HG03103 (cell line): ENCODE data around the gene PDCD1.
"Not testable (repeated sequence)": the region's sequence is repeated elsewhere in the genome, so short reads cannot be mapped to it uniquely, and the experiment has no call there.

Experiments
- ATAC-seq: cut with Tn5 transposase; IDR thresholded peaks from one replicate; pipeline ENCODE4 v1.9.1; 2021; ENCODE audit warnings: low read depth; ENCODE audit not compliant: unreplicated experiment

Gene PDCD1

DNA sequence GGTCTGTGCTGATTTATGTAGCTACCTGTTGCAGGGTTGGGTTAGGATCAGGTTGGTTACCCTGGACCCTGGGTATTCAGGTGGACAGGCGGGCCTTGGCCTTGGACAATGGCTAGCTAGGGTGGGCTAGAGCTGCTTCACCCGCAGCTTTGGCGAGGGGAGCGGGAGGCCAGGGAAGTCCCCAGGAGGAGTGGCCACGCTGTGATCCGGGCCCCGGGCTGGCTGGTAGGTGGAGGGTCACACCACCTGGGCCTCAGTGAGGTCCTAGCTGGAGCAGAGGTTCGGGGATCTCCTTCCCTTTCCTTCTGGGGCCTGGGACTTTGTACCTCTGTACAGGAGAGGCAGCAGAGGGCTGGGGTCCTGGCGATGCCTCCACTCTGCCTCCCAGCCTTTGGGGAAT lies 20.6 kb upstream of the PDCD1 start:
- ATAC-seq = no peak

DNA sequence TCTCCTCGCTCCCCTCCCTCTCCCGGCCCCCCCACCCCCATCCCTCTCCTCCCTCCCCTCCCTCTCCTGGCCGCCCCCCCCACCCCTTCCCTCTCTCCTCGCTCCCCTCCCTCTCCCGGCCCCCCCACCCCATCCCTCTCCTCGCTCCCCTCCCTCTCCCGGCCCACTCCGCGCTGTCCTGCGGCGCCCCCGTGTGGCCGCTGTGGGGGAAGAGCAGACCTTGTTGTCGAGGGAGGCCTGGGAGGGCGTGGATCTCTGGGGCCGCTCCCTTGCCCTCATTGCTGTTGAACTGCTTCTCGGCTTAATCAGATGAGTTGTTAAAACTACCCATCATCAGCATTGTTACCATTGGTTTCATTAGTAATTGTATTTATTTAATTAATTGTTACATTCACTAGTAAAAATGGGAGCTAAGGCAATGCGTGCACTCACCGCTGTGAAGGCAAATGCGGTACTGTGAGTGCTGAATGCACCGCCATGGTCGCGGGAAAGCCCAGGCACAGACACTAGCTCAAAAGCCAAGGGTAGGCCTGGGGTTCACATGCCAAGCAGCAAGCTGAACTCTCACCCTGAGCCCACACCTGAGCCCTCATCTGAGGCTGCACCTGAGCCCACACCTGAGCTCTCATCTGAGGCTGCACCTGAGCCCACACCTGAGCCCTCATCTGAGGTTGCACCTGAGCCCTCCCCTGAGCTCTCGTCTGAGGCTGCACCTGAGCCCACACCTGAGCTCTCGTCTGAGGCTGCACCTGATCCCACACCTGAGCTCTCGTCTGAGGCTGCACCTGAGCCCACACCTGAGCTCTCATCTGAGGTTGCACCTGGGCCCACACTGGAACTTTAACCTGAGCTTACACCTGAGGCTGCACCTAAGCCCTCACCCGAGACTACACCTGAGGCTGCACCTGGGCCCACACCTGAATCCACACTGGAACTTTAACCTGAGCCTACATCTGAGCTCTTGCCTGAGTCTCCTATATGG lies 19.6 kb upstream of the PDCD1 start:
- ATAC-seq = no peak

DNA sequence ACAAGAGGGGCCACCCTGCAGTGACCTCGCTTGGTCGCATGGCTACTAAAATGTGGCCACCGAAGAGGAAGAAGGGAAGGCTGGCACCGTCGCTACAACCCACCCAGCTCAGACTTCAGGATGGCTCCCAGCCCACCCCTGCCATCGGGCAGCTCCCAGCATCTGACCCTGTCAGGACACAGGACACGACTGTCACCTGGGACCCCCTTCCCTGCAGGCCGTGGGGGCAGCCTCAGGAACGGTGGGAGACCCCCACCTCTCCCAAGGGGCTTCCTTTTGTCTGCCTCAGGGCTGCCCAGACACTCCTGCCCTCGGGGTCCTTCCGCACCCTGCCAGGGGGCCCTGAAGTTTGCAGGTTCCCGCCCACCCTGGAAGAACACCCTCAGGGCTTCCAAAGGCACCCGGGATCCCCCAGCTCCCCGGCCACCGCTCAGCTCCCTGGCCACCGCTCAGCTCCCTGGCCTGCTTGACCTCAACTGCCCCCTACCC lies 18.5 kb upstream of the PDCD1 start:
- no peak for ATAC-seq

DNA sequence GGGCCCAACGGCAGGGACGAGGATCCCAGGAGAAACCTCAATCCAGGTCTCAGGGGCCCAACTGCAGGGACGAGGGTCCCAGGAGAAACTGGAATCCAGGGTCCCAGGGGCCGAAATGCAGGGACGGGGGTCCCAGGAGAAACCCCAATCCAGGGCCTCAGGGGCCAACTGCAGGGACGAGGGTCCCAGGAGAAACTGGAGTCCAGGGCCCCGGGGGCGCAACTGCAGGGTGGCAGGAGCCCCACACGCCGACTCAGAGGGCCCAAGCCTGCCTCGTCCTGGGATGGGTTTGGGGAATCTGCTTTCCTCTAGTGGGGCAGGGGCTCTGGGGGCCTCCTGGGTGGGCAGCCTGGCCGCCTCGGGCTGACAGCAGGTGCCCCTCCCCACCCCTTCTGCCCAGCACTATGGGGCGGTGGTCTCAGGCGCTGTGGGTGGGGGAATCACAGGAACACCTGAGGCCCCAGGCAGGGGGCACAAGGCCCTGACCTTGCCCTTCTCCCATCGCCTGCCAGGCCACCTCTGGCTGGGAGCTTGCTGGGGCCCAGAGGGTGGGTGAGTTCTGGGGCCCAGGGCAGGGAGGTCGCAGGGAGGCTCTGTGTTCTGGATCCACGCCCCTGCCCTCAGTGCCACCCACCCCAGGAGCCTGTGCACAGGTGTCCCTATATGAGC lies 18.0 kb upstream of the PDCD1 start:
- no peak for ATAC-seq

DNA sequence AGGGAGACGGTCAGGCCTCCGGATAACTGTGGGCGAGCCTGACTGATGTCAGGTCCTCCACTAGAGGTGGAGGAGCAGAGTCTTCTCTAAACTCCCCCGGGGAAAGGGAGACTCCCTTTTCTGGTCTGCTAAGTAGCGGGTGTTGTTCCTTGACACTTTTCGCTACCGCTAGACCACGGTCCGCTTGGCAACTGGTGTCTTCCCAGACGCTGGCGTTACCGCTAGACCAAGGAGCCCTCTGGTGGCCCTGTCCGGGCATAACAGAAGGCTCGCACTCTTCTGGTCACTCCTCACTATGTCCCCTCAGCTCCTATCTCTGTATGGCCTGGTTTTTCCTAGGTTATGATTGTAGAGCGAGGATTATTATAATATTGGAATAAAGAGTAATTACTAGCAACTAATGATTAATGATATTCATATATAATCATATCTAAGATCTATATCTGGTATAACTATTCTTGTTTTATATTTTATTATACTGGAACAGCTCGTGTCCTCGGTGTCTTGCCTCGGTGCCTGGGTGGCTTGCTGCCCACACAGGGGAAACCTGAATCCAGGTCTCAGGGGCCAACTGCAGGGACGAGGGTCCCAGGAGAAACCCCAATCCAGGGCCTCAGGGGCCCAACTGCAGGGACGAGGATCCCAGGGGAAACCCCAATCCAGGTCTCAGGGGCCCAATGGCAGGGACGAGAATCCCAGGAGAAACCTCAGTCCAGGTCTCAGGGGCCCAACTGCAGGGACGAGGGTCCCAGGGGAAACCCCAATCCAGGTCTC lies 17.2 kb upstream of the PDCD1 start:
- ATAC-seq = not testable (repeated sequence)

DNA sequence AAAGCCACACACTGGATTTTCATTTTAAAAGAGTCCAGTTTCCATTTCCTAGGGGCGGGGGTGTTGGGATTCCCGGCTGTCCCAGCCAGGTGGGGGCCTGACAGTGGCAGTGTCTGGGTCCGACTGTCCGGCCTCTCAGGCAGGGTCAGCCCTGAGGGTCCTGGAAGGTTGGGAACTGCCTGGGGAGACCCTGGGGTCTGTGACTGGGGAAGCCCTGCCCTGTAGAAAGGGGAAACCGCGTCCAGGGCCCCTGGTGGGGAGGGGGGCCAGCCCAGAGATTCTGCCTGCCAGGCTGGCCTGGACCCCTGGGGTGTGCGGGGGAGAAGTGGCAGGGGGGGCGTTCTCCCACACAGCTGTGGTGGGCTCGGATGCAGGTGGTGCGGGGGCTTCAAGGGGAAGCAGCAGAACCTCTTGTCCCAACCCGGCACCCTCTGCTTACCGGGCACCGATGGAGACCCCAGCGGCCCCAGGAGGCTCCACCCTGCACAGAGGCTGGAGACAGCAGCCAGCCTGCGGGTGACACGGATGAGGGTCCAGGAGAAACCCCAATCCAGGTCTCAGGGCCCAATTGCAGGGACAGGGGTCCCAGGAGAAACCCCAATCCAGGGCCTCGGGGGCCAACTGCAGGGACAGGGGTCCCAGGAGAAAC lies 15.7 kb upstream of the PDCD1 start:
- no peak for ATAC-seq

DNA sequence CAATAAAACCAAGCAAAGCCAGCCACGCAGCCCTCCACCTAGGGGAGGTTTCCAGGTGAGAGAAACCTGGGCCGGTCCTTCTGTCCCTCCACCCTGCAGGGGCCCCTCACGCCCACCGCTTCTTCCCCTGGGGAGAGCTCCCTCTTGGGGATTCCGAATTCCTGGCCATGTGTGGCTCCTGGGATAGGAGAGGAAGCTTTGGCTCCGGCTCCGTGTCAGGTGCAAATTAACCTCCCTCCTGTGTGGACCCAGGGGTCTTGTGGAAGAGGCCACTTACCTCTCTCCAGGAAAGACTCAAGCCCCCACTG lies 15.1 kb upstream of the PDCD1 start:
- ATAC-seq = no peak

DNA sequence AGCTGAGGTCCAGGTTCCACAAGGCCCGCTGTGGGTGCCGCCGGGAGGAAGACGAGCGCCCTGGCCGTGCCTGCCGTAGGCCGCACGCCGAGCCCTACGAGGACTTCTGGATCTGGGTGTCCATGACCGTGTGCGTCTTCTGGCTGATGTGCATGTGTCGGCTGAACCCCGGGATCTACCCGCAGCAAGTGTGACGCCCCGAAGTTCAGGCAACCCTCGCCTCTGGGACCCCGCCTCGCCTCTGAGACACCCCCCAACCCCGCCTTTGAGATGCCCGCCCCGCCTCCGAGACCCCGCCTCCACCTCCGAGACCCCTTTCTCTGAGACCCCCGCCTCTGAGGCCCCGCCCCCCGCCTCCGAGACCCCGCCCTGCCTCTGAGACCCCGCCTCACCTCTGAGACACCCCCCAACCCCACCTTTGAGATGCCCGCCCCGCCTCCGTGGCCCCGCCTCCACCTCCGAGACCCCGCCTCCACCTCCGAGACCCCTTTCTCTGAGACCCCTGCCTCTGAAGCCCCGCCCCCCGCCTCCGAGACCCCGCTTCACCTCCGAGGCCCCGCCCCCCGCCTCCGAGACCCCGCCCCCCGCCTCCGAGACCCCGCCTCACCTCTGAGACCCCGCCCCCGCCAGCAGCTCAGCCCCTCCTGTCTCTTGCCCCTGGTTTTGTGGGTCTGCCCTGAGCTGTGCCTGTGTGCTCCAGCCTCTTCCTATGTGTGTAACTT lies 14.5 kb upstream of the PDCD1 start:
- ATAC-seq = no peak

DNA sequence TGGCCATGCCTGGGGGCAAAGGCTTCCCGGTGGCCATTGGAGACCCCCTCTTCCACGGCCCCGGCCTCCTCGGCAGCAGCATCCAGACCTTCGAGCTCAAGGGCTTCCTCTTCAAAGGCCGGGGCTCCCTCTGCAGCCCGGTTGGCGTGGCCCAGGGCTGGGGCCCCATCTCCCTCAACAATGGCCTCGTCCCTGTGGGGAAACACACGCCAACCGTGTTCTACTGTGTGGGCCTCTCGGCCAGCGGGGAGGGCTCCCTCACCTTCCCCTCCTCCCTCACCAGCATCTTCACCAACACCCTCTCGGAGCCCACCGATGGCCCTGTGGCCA lies 13.6 kb upstream of the PDCD1 start:
- ATAC-seq = no peak

DNA sequence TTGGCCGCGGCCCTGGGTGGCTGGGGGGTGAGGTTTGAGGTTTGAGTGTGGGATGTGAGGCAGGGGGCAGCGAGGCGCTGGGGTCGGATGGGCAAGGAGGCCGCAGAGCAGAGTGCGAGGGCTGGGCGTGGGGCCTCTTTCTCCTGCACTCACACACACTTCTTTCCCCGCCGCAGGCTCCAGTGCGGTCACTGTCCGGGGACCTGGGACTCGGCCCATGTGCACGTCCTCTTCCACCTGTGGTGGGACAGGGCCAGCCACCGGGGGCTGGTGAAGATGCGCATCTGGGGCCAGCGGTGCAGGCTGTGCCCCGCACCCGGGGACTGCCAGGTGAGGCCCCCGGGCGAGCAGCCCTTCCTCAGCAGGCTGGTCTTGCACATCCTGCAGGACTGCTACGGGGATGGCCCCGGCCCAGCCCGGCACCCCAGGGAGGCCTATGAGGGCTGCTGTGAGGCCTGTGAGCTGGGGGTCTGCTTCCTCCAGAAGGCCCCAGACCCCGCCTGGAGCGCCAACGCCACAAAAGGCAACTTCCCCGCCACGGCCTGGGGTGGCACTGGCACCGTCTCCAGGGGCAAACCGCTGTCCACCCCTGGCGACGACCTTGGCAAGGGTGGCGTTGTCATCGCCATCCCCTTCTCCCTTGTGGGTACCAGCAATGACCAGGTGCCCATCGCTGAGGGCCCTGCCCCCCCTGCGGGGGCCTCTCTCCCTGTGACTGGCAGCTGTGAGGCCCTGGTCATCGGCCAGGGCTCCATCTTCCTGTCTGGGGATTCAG lies 13.0 kb upstream of the PDCD1 start:
- ATAC-seq = no peak

DNA sequence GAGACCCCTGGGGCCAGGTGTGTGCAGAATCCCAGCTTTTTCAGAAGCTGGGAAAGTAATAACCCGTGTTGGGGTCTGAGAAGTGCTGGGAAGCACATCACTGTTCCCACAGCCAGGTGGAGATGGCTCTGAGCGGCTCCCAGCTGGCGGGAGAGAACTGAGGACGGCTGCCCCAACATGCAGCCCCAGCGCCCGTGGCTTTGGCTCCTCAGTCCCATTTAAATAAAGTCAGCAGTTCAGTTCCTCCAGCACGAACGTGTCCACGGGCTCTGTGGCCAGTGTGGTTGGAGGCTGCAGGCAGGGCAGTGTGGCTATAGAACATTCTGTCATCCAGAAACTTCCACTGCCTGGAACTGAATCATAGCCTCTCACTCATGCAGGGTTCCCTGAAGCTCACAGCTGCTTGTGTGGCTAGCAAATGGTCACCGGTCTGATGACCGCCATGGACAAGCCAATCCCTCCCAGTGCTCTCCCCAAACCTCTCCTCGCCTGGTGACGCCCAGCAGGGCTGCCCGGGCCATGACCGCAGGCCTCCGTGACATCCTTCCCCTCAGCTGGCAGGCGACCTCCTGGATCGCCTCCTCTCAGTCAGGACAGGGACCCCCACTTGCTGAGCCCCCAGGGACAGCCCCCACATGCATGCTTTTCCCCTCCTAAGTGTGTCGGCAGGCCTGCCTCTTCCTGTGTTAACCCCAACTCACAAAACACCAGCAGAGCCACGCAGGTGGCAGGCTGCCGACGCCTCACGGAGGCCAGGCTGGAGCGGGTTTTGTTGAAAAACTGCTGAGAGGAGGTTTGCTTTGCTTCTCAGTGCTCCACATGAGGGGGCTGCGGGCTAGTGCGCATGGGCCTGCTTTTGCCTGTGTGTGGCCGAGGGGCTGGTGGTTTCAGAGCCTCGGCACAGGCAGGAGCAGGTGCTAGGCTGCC lies 12.2 kb upstream of the PDCD1 start:
- no peak for ATAC-seq

DNA sequence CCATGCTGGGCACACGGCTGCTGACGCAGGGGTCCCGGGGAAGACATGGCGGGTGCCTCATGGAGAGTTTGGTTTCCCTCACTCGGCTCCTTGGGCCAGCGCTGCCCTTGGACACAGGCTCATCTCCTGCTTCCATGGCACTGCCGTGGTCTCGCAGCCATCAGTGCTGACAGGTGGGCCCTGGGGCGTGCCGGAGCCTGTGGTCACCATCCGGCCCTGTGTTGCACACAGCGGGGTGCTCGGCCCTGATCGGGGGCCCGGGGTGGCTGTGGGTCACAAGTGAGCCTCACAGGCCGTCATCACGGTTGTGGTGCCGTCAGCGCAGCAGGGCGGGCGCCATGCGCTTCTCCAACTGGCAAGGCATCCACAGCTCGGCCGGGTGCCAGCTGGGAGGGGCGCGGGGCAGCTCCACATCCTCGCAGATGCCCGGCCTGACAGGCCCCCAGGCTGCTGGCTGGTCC lies 11.4 kb upstream of the PDCD1 start:
- ATAC-seq = no peak

DNA sequence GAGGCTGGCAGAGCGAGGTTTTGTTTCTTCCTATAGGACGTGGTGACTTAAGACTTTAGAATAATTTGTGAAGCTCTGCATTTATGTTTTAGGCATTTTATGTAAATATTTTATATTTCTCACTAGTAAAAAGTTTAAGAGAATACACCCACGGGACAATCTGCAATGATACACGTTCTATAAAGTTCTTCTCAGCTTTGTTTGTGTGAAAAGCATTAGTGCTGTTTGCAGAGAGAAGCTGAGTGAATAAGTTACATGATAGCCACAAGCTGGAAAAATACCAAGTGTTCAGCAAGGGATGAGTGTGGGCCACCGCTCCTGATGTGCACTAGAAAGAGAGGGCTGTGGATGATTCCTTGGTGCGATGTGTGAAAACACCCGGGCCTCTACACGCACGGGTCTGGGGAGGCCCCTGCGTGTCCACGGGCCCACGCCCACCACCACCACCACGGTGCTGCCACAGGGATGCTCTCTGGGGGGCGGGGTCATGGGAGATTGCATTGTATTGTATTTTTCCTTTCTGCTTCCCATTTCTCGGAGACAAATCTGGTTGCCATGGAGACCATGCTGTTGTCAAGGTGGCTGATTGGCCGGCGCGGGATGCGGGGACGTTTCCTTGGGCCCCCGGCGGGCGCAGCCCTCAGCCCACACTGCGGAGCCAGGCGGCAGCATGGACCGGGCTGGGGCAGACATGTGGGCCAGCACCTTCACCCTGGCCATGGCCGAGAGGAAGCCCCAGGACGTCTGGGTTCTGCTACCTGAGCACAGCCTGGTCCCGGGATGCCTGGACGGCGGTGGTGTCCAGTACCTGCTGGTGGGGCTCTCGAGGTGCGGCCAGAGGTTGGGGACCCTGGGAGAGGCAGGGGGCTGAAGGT lies 10.6 kb upstream of the PDCD1 start, which contains the start of gene RTP5:
TSS of gene RTP5 (plus strand) at position 643 of the 875 bp plus-strand sequence. CDS start at position 671, 28 bp downstream.
- ATAC-seq = no peak

DNA sequence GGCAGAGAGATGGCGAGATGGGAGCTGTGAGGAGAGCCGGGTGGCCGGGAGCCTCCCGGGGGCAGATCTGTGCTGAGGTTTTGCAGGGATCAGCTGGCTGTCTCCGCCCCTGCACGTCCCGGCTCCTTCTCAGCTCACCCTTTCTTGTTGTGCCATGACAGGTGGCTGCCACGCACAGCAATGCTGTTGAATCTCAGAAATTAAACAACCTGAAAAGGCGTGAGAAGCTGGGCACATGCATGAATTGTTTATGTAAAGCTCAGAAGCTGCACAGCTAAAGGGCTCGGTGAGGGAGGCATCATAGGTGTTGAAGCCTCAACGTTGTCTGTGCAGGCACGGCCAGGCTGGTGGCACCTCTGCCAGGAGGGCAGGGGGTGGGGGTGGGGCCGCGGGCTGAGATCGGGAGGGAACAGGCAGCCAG lies 10.0 kb upstream of the PDCD1 start:
- no peak for ATAC-seq

DNA sequence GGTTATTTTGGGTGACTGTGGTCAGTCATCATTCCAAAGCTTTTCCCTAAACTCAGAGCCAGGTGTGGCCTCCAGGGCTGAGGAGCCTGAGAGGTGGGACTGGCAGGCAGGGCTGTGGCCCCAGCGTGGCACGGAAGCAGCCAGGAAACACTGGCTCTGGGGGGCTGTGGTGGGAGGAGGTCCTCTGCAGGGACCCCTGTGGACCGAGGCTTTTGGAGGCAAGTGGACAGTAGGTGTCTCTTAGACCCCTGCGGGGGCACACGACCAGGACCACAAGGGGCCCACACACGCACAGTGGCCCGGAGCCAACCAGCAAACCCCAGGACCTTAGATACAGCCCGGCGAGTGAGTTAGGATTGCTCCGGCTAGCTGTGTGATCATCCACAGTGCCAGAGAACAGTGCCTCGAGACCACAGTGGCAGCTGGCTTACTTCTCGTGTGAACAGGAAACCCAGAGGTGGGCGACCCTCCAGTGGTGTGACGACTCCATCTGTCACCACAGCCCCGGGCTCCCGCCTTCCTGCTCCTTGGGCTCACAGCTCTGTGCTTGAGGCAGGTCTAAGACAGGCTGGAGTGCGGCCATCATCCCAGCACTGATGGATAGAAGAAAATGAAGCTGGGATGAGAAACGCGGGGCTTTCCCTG lies 9.2 kb upstream of the PDCD1 start:
- ATAC-seq = no peak

DNA sequence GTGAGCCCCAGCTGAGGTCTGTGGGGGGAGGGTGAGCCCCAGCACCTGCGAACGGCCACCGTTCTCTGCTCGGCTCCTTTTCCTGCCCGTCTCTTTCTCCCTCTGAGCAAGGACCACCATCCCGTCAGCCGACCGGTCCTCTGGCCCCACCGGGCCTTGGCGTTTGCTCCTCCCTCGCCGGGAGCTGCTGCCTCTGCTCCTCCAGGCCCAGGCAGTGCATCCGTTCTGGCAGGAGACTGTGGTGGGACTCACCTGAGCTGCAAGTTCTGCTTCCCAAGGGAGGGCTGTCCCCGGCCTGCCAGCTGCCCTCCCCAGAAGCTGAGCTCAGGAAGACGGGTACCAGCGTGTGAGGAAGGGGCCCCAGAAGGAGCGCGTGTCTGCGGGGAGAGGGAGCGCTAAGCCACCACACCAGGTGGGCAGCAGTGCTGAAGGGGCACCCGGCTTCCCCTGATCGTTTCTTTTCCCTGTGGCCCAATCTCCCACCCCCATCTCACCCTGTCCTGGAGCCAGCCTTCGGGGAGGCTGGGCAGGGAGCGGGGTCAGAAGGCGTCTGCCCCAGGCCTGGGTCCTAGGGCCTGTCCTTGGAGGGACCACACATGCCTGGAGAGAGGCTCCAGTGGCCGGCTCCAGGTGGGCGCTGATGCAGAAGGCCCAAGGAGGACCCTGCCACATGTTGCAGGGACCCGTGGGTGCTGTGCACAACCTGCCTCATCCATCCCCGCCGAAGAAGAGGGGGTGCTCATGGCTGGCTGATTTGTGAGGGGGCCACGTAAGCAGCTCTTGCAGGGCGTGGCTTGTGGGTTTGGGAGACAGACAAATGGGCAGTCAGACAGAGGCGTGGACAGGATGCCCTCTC lies 8.3 kb upstream of the PDCD1 start:
- no peak for ATAC-seq
